RWPE1 (cell line): ENCODE data around the gene GDI2.
"Not testable (repeated sequence)": the region's sequence is repeated elsewhere in the genome, so short reads cannot be mapped to it uniquely, and the experiment has no call there.

ENCODE experiments used
- CTCF ChIA-PET: fragments of 350-600 bp; sonication (Branson Sonifier 250); formaldehyde crosslinking; extraction: SDS; loops from one replicate; lab custom pipeline; 2021; lab: Yijun Ruan, JAX
- POLR2A ChIA-PET: fragments of 400-600 bp; formaldehyde crosslinking; extraction: SDS; loops from one replicate; lab custom pipeline; 2020; ENCODE audit warnings: antibody characterized with exemption; ENCODE audit not compliant: low non-redundant PET; lab: Yijun Ruan, JAX
- DNase-seq: peaks from one replicate; pipeline ENCODE4 v3.0.0; 2012; ENCODE audit warnings: low spot score
- H3K27ac ChIP-seq: fragments of 450-650 bp; 2 replicates; pipeline ENCODE4 v1.5.1; 2017
- CTCF ChIP-seq: fragments of 450-650 bp; conservative IDR thresholded peaks from 2 replicates; pipeline ENCODE4 v1.5.1; 2017; ENCODE audit warnings: low read depth, mild to moderate bottlenecking

GDI2 gene

GRCh38 chr10:5828725-5829124 is 15.5 kb upstream of the GDI2 start:
- H3K27ac ChIP-seq = no peak overlapping the region
- CTCF ChIA-PET = interaction anchor here (0.7 kb wide), 1 partner anchor 102 kb away, joined by 3 read pairs; no protein-coding TSS in a partner anchor
- TF ChIP-seq CTCF = no peak
- DNase-seq = no peak
- POLR2A ChIA-PET = interaction anchor here (0.7 kb wide), 1 partner anchor 16 kb away, joined by 3 read pairs; the partner anchor contains the start of gene GDI2

- no peak overlapping the region for H3K27ac ChIP-seq
- ChIA-PET CTCF (no interaction called here), POLR2A (no interaction called here)
- no peak for TF ChIP-seq CTCF
- DNase-seq = no peak
These were observed 14.6 kb upstream of the GDI2 start for GRCh38 chr10:5827841-5828240.

- DNase-seq, H3K27ac ChIP-seq, POLR2A ChIA-PET: not testable (repeated sequence)
- CTCF ChIA-PET = interaction anchor here (0.6 to 0.7 kb wide), 2 partner anchors 20 to 53 kb away, joined by 3 read pairs; no protein-coding TSS in a partner anchor
These were observed 13.3 kb upstream of the GDI2 start for GRCh38 chr10:5826511-5826910.

- DNase-seq = no peak
- CTCF ChIA-PET = no interaction called here
- no peak overlapping the region for H3K27ac ChIP-seq
- POLR2A ChIA-PET = no interaction called here
- TF ChIP-seq CTCF = no peak
These were observed 5.7 kb upstream of the GDI2 start for GRCh38 chr10:5818894-5819293.

DNA sequence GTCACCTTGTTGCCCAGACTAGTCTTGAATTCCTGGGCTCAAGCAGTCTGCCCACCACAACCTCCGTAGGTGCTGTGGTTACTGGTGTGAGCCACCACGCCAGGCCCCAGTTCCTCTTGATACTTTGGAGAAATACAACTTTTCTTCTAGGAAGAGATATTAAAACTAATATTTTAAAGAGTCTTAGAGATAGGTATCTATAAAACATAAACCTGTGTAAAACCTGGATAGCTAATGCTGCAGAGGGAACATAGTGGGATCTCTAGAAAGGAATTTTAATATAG is 4.8 kb upstream of the GDI2 start:
- CTCF ChIA-PET = interaction anchor here (0.7 kb wide), 1 partner anchor 1306 kb away, joined by 4 read pairs; no protein-coding TSS in a partner anchor
- POLR2A ChIA-PET = no interaction called here
- no peak for DNase-seq
- no peak for TF ChIP-seq CTCF
- H3K27ac ChIP-seq = no peak overlapping the region

GRCh38 chr10:5817322-5818047 is 4.3 kb upstream of the GDI2 start:
- CTCF ChIA-PET = interaction anchor here (0.7 kb wide), 1 partner anchor 1305 kb away, joined by 4 read pairs; no protein-coding TSS in a partner anchor

More at GRCh38 chr10:5817322-5818047, 4.3 kb upstream of the GDI2 start:
- TF ChIP-seq CTCF = no peak
- POLR2A ChIA-PET = no interaction called here
- DNase-seq = no peak
- H3K27ac ChIP-seq = no peak overlapping the region
